GM18526 (cell line): ENCODE results near the gene TMEM81.

Experiments used
- POLR2A ChIP-seq: IDR thresholded peaks from 3 replicates; pipeline ENCODE4 v1.6.1; 2011; ENCODE audit not compliant: insufficient read length; ENCODE audit errors: extremely low read depth

TMEM81 gene

GRCh38 chr1:205069371-205070125 lies 14.7 kb downstream of the TMEM81 start:
- no peak for TF ChIP-seq POLR2A

DNA sequence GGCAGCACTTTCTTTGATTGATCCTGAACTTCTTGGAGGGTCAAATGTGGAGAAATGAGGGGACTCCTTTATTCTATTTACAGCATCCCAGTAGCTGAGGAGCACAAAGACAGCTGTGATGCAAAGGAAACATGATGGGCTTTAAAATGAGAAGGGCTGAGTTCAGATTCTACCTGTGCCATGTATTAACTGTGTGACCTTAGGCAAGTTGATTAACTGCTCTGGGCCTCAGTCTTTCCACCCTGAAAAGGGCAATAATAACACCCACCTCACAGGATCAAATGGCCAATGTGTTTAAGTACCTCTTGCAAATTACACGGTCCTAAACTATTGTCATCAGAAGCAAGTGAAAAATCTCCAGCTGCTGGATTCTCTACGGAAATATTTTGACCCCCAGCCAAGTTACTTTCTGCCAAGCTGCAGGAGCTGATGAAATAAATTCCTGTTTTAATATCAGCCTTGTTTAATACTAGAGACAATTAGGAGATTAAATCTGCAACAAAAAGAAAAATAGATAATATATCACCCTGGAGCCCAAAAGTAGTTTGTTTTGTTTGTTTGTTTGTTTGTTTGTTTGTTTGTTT lies 15.7 kb downstream of the TMEM81 start:
- TF ChIP-seq POLR2A: no peak

- no peak for TF ChIP-seq POLR2A
Observed at GRCh38 chr1:205068001-205068400, 16.3 kb downstream of the TMEM81 start.

- no peak for TF ChIP-seq POLR2A
Observed at GRCh38 chr1:205067031-205067430, 17.2 kb downstream of the TMEM81 start.

DNA sequence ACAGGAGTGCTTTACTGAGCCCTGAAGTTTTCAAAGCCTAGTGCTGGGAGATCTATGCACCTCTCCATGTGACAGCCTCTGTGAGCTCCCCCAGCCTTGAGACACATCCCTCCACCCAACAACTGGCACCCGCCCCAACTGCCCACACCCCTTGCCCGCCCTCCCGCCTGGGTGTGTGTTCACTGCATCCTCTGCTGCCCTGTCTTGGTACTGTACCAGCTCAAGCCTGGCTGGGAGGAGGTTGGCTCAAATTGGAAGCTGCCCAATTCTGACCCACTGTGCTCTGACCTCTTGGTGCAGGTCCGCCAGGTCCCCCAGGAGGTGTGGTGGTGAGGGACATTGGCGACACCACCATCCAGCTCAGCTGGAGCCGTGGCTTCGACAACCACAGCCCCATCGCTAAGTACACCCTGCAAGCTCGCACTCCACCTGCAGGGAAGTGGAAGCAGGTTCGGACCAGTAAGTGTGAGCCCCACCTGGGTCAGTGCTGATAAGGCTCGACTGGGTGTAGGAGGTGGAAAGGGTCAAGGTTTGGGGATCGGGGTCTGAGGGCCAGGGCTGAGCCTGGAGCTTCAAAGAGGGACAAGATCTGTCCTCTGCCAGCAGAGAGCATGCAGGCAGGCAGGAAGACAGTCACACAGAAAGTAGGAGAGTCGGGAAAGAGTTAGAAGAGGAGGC lies 18.0 kb downstream of the TMEM81 start:
- TF ChIP-seq POLR2A: no peak

GRCh38 chr1:205065666-205066065 lies 18.6 kb downstream of the TMEM81 start:
- TF ChIP-seq POLR2A: no peak

DNA sequence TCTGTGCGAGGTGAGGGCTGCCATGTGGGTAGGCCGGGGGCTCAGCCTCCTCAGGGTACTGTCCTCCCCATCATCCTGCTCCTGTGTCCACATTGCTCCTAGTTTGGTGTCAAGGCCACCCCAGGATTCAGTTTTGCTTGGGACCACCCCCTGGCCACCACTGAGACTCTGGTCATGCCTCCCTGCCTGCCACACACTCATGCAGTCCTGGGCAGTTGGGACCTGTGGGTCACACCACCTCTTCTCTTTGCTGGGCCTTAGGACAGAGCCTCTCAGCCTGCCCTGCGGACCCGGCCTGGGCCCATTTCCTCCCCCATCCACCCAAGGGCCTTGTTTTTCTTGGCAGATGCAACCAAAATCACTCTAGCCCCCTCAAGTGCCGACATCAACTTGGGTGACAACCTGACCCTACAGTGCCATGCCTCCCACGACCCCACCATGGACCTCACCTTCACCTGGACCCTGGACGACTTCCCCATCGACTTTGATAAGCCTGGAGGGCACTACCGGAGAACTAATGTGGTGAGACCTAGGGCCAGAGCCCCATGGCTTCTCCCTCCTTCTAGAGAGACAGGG lies 19.4 kb downstream of the TMEM81 start:
- no peak for TF ChIP-seq POLR2A

- no peak for TF ChIP-seq POLR2A
Observed at GRCh38 chr1:205064301-205064700, 20.0 kb downstream of the TMEM81 start.

- TF ChIP-seq POLR2A: no peak
Observed at GRCh38 chr1:205062895-205063294, 21.4 kb downstream of the TMEM81 start.

DNA sequence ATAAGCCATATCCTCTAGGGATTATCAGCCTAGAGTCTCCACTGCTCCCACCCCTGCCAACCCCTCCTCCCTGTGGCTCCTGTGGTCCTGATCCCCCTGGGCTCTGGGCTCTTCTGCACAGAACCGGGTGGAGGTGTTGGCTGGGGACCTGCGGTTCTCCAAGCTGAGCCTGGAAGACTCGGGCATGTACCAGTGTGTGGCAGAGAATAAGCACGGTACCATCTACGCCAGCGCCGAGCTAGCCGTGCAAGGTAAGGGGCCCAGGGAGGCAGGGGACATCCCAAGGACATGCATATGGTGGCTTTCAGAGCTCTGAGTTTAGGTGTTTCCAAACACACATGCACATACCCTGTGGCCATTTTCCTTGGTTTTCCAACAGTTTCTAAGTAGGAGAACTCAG lies 21.9 kb downstream of the TMEM81 start:
- TF ChIP-seq POLR2A: no peak

- no peak for TF ChIP-seq POLR2A
Observed at GRCh38 chr1:205061665-205062069, 22.6 kb downstream of the TMEM81 start.

DNA sequence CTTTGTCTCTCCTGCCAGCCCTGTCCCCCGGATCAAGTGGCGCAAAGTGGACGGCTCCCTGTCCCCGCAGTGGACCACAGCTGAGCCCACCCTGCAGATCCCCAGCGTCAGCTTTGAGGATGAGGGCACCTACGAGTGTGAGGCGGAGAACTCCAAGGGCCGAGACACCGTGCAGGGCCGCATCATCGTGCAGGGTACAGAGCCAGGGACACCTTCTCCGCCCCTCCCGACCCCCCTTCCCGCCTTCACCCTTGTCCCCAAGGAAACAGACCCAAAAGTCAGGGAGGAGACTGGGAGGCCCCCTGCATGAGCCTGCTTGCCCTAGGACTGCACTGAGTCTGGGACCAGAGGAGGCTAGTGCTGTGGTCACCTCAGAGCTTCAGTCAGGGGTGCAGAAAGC lies 23.0 kb downstream of the TMEM81 start:
- TF ChIP-seq POLR2A: no peak

GRCh38 chr1:205060746-205061145 lies 23.5 kb downstream of the TMEM81 start:
- TF ChIP-seq POLR2A: no peak

- TF ChIP-seq POLR2A: no peak
Observed at GRCh38 chr1:205059660-205060059, 24.6 kb downstream of the TMEM81 start.

DNA sequence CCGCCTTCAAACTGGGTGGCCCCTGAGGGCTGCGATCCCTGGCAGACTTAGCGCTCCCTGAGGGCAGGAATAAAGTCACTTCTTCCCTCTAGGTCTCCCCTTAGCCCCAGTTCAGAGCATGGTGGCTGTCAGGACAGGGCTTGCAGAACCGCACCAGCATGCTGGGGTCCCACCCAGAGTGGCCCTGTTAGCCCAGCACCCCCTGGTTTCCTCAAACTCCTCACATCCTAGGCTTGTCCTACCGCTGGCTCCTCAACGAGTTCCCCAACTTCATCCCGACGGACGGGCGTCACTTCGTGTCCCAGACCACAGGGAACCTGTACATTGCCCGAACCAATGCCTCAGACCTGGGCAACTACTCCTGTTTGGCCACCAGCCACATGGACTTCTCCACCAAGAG lies 25.4 kb downstream of the TMEM81 start:
- TF ChIP-seq POLR2A: no peak
